ENCODE measurements around the gene RNF19B.

DNA sequence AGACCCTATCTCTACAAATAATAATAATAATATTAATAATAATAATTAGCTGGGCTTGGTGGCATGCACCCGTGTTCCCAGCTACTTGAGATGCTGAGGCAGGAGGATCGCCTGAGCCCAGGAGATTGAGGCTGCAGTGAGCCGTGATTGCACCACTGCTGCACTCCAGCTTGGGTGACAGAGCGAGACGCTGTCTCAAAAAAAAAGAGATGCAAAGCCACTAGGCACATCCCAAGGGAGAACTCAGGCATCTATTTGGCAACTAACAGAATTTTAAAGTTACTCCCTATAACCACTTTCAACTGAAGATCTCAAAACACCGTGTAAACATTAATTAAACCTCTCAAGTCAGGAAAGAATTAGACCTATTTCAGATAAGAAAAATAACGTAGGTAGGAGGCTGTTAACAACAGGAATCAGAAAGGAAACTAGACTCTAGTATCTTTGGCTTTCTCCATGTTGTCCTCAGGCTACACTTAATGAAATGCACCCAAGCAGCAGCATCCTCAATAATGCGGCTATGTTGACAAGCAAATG is 3.7 kb downstream of the RNF19B start:
- TF ChIP-seq GABPA (IDR thresholded peaks at IDR 0.05; ENCODE audit: borderline replicate concordance, insufficient read depth, low read length) (no peak), RAD21 (IDR thresholded peaks at IDR 0.05 in 1 of 2, conservative IDR thresholded peaks at IDR 0.05 in 1 of 2; ENCODE audit: low read depth in 2 of 2, low read length in 2 of 2) (no peak), POLR2A (IDR thresholded peaks at IDR 0.05; ENCODE audit: control extremely low read depth in 1 of 2, low read depth in 2 of 2, low read length in 2 of 2) (no peak), CHD2 (IDR thresholded peaks at IDR 0.05; ENCODE audit: low read length) (no peak), EZH2 (IDR thresholded peaks at IDR 0.05; ENCODE audit: low read depth, low read length, severe bottlenecking) (no peak), EP300 (IDR thresholded peaks at IDR 0.05; ENCODE audit: borderline replicate concordance in 1 of 2, low read depth in 2 of 2, low read length in 2 of 2) (no peak), POU5F1 (IDR thresholded peaks at IDR 0.05; ENCODE audit: low read depth, low read length) (no peak), PHF8 (conservative IDR thresholded peaks at IDR 0.05; ENCODE audit: low read depth, low read length) (no peak), POLR2AphosphoS5 (IDR thresholded peaks at IDR 0.05; ENCODE audit: low read depth, low read length) (no peak), SP1 (IDR thresholded peaks at IDR 0.05; ENCODE audit: low read depth, low read length) (no peak), CEBPB (IDR thresholded peaks at IDR 0.05; ENCODE audit: low read depth, low read length) (no peak), MAFK (IDR thresholded peaks at IDR 0.05; ENCODE audit: low read depth, low read length) (no peak)
- TF ChIP-seq, protein P1, sequence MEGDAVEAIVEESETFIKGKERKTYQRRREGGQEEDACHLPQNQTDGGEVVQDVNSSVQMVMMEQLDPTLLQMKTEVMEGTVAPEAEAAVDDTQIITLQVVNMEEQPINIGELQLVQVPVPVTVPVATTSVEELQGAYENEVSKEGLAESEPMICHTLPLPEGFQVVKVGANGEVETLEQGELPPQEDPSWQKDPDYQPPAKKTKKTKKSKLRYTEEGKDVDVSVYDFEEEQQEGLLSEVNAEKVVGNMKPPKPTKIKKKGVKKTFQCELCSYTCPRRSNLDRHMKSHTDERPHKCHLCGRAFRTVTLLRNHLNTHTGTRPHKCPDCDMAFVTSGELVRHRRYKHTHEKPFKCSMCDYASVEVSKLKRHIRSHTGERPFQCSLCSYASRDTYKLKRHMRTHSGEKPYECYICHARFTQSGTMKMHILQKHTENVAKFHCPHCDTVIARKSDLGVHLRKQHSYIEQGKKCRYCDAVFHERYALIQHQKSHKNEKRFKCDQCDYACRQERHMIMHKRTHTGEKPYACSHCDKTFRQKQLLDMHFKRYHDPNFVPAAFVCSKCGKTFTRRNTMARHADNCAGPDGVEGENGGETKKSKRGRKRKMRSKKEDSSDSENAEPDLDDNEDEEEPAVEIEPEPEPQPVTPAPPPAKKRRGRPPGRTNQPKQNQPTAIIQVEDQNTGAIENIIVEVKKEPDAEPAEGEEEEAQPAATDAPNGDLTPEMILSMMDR (IDR thresholded peaks at IDR 0.05; ENCODE audit: control extremely low read depth in 1 of 3, insufficient read depth in 1 of 3, low read depth in 1 of 3, low read length in 3 of 3), result no peak
